ENCODE data around the gene CNPY3.

- TF ChIP-seq GATA2 (IDR thresholded peaks at IDR 0.05; ENCODE audit: low read depth, low read length): no peak
- no peak for TF ChIP-seq GATA3 (IDR thresholded peaks at IDR 0.05; ENCODE audit: low read depth, low read length)
These were observed 43.6 kb upstream of the CNPY3 start for GRCh38 chr6:42885702-42886101.

Measured in SH-SY5Y (cell line).